K562 (cell line): ENCODE data around the gene DNAJC9. TPM values are rescaled to one million over a fixed set of nuclear protein-coding genes. Genes with fewer than 3 reads are reported as not detected.

Experiments used
- ARHGAP35 ChIP-seq: fragments of 450-650 bp; IDR thresholded peaks from 2 replicates; pipeline ENCODE4 v1.6.1; 2018; ENCODE audit not compliant: partially characterized antibody
- BRCA1 ChIP-seq, 2 experiments: fragments of 450-650 bp in 1 of 2; sonication (generic) in 1 of 2; formaldehyde crosslinking in 1 of 2; IDR thresholded peaks; 2 replicates each; pipeline versions ENCODE4 v1.5.0 to v1.6.1; 2017 to 2020; ENCODE audit warnings: mild to moderate bottlenecking in 1 of 2, missing genetic modification reagents in 1 of 2
- CAMTA2 ChIP-seq: fragments of 250-450 bp; sonication (Bioruptor Pico); conservative IDR thresholded peaks from 2 replicates; pipeline ENCODE4 v1.5.1; 2022
- HEY1 ChIP-seq: fragments of 250-450 bp; sonication (Bioruptor Pico); IDR thresholded peaks from 2 replicates; pipeline ENCODE4 v1.5.0; 2020; ENCODE audit warnings: mild to moderate bottlenecking, moderate library complexity, borderline replicate concordance
- MTA1 ChIP-seq: fragments of 450-650 bp; IDR thresholded peaks from 2 replicates; pipeline ENCODE4 v1.6.1; 2017; ENCODE audit warnings: borderline replicate concordance
- MYNN ChIP-seq, 2 experiments: sonication (generic); formaldehyde crosslinking in 1 of 2; IDR thresholded peaks; 2 replicates each; pipeline versions ENCODE4 v1.5.0 to v1.6.1; 2016 to 2020; ENCODE audit warnings: antibody characterized with exemption in 1 of 2, missing genetic modification reagents in 1 of 2
- NELFE ChIP-seq: IDR thresholded peaks from 2 replicates; pipeline ENCODE4 v1.6.1; 2011; ENCODE audit warnings: mild to moderate bottlenecking; ENCODE audit not compliant: insufficient read depth, insufficient read length
- NRF1 ChIP-seq, 2 experiments: fragments of 450-650 bp; IDR thresholded peaks in 1 of 2; conservative IDR thresholded peaks in 1 of 2; 2 replicates each; pipeline ENCODE4 v1.6.1; 2014; ENCODE audit warnings: mild to moderate bottlenecking in 2 of 2
- PHF8 ChIP-seq: fragments of 200-600 bp; sonication (generic); IDR thresholded peaks from 2 replicates; pipeline ENCODE4 v1.6.1; 2012; ENCODE audit warnings: mixed run types, mild to moderate bottlenecking, inconsistent platforms, low read length, moderate library complexity, borderline replicate concordance
- POLR3G ChIP-seq: IDR thresholded peaks from 2 replicates; pipeline ENCODE4 v1.6.1; 2011; ENCODE audit not compliant: insufficient read length, insufficient replicate concordance; ENCODE audit errors: extremely low read depth
- PPARD ChIP-seq: fragments of 250-450 bp; sonication (Bioruptor Pico); IDR thresholded peaks from 2 replicates; pipeline ENCODE4 v1.8.0; 2022; ENCODE audit warnings: inconsistent platforms, mild to moderate bottlenecking, moderate library complexity
- ZC3H11A ChIP-seq: IDR thresholded peaks from 2 replicates; pipeline ENCODE4 v1.6.1; 2012; ENCODE audit warnings: low read depth, low read length, improper control_type of control experiment
- ZNF347 ChIP-seq: fragments of 450-650 bp; formaldehyde crosslinking; IDR thresholded peaks from 2 replicates; pipeline ENCODE4 v1.4.0; 2020; ENCODE audit warnings: low read depth, mild to moderate bottlenecking, moderate library complexity
- polyA plus RNA-seq, 8 experiments: library from polyadenylated mRNA; depleted of rRNA in 4 of 8; stranded (reverse) in 5 of 8; unstranded in 3 of 8; fragments of >200 nt; fragmentation: Nextera tagmentation in 2 of 8; fragmentation: Illumina TruSeq in 1 of 8; extraction: Ambion mirVana in 2 of 8; extraction: Trizol in 1 of 8; gene quantifications; 2 replicates each; pipeline versions ENCODE4 v1.2.1 to v1.2.3, GENCODE V29; 2011 to 2014; ENCODE audit warnings: inconsistent platforms in 1 of 8, missing spikeins in 1 of 8
- total RNA-seq, 7 experiments: library from RNA; depleted of rRNA in 6 of 7; stranded (reverse); fragments of >200 nt in 6 of 7; fragmentation: Illumina TruSeq in 2 of 7; extraction: Trizol in 2 of 7; gene quantifications; 2 replicates each; pipeline versions ENCODE4 v1.2.1 to v1.2.3, GENCODE V29; 2011 to 2021; ENCODE audit warnings: low replicate concordance in 1 of 7
- TF ChIP-seq, protein P1 (sequence below): sonication (generic); formaldehyde crosslinking; IDR thresholded peaks from 2 replicates; pipeline ENCODE4 v1.8.0; 2023; ENCODE audit warnings: mild to moderate bottlenecking, missing genetic modification reagents
- TF ChIP-seq, protein P2 (sequence below): fragments of 200-800 bp; sonication (Bioruptor generic); IDR thresholded peaks from 2 replicates; pipeline ENCODE4 v1.6.1; 2016; ENCODE audit warnings: missing genetic modification characterization, missing compliant biosample characterization

Gene DNAJC9
- total and polyA plus RNA-seq, 9 of the 15 experiments (the other 6 are each of a cell fraction or from before 2014, with no cell fraction given): 66.7 to 133 (median 102) TPM

DNA sequence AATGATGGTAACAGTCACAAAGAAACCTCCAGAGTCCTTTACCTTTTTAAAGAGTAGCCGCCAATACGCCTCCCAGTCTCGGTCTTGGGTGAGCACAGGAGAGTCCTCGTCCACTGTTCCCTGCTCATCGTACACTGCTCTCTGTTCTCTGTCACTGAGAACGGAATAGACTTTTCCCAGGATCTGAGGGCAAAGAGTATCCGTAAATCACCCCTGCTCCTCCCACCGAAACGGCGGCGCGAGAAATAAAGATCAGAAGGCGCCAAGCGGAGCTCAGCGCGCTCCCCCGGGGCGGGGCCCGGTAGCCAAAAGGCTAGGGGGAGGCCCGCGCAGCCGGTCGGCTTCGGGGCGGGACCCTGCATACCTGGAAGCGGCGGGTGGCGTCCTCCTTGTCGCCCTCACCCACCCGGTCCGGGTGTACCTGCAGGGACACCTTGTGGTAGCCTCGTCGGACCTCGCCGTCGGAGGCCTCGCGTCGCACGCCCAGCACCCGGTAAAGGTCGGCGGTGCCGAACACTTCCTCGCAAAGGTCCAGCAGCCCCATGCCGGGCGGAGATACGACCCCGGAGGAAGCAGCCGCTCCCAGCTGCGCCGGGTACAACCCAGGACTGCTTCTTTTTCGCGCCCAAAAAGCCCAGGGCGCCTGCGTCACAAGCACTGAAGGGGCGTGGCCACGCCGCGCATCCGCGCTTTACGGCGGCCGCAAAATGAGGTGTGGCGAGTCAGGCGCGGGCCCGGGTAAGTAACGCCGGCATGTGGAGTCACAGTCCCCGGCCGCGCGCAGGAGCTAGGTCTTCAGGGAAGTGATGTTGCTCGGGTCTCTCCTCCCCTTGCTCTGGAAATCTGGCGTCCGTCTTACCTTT, at the start of gene DNAJC9 (continued):
- TF ChIP-seq PHF8 (peak; percentile 100; the same call in 1 of the 2 replicates), BRCA1 (IDR thresholded peaks at IDR 0.05) (no peak), BRCA1 (CRISPR knock-in tag; IDR thresholded peaks at IDR 0.05) (no peak), MYNN (IDR thresholded peaks at IDR 0.05) (no peak), MYNN (CRISPR knock-in tag; IDR thresholded peaks at IDR 0.05) (no peak), ARHGAP35 (no peak), POLR3G (no peak), HEY1 (no peak; the same call in 1 of the 2 replicates), PPARD (CRISPR knock-in tag) (no peak), CAMTA2 (CRISPR knock-in tag) (0 out of 2 replicates have a peak, but pooled peaks have one; percentile 82), NRF1 (conservative IDR thresholded peaks at IDR 0.05 in 1 of 2, IDR thresholded peaks at IDR 0.05 in 1 of 2) (peak; percentile 95), ZNF347 (CRISPR knock-in tag) (no peak), MTA1 (peak; percentile 93), ZC3H11A (no peak), NELFE (peak; percentile 29)
- TF ChIP-seq, protein P1, sequence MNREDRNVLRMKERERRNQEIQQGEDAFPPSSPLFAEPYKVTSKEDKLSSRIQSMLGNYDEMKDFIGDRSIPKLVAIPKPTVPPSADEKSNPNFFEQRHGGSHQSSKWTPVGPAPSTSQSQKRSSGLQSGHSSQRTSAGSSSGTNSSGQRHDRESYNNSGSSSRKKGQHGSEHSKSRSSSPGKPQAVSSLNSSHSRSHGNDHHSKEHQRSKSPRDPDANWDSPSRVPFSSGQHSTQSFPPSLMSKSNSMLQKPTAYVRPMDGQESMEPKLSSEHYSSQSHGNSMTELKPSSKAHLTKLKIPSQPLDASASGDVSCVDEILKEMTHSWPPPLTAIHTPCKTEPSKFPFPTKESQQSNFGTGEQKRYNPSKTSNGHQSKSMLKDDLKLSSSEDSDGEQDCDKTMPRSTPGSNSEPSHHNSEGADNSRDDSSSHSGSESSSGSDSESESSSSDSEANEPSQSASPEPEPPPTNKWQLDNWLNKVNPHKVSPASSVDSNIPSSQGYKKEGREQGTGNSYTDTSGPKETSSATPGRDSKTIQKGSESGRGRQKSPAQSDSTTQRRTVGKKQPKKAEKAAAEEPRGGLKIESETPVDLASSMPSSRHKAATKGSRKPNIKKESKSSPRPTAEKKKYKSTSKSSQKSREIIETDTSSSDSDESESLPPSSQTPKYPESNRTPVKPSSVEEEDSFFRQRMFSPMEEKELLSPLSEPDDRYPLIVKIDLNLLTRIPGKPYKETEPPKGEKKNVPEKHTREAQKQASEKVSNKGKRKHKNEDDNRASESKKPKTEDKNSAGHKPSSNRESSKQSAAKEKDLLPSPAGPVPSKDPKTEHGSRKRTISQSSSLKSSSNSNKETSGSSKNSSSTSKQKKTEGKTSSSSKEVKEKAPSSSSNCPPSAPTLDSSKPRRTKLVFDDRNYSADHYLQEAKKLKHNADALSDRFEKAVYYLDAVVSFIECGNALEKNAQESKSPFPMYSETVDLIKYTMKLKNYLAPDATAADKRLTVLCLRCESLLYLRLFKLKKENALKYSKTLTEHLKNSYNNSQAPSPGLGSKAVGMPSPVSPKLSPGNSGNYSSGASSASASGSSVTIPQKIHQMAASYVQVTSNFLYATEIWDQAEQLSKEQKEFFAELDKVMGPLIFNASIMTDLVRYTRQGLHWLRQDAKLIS (CRISPR knock-in tag): peak; percentile 99
- TF ChIP-seq, protein P2, sequence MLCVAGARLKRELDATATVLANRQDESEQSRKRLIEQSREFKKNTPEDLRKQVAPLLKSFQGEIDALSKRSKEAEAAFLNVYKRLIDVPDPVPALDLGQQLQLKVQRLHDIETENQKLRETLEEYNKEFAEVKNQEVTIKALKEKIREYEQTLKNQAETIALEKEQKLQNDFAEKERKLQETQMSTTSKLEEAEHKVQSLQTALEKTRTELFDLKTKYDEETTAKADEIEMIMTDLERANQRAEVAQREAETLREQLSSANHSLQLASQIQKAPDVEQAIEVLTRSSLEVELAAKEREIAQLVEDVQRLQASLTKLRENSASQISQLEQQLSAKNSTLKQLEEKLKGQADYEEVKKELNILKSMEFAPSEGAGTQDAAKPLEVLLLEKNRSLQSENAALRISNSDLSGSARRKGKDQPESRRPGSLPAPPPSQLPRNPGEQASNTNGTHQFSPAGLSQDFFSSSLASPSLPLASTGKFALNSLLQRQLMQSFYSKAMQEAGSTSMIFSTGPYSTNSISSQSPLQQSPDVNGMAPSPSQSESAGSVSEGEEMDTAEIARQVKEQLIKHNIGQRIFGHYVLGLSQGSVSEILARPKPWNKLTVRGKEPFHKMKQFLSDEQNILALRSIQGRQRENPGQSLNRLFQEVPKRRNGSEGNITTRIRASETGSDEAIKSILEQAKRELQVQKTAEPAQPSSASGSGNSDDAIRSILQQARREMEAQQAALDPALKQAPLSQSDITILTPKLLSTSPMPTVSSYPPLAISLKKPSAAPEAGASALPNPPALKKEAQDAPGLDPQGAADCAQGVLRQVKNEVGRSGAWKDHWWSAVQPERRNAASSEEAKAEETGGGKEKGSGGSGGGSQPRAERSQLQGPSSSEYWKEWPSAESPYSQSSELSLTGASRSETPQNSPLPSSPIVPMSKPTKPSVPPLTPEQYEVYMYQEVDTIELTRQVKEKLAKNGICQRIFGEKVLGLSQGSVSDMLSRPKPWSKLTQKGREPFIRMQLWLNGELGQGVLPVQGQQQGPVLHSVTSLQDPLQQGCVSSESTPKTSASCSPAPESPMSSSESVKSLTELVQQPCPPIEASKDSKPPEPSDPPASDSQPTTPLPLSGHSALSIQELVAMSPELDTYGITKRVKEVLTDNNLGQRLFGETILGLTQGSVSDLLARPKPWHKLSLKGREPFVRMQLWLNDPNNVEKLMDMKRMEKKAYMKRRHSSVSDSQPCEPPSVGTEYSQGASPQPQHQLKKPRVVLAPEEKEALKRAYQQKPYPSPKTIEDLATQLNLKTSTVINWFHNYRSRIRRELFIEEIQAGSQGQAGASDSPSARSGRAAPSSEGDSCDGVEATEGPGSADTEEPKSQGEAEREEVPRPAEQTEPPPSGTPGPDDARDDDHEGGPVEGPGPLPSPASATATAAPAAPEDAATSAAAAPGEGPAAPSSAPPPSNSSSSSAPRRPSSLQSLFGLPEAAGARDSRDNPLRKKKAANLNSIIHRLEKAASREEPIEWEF (CRISPR knock-in tag): no peak
